Daoy (cell line): ENCODE measurements around the gene LNPK. TPM values are rescaled to one million over a fixed set of nuclear protein-coding genes. Genes with fewer than 3 reads are reported as not detected.
"Not testable (repeated sequence)": the region's sequence is repeated elsewhere in the genome, so short reads cannot be mapped to it uniquely, and the experiment has no call there.

ENCODE experiments used
- DNase-seq: peaks from one replicate; pipeline ENCODE4 v3.0.0-alpha.2; 2015; ENCODE audit warnings: low read depth
- total RNA-seq: library from RNA; depleted of rRNA; stranded (reverse); fragments of >200 nt; shearing (Covaris generic); gene quantifications from 2 replicates; pipeline ENCODE4 v1.2.3, GENCODE V29; 2014; rRNA removed

Gene LNPK
- total RNA-seq, 1 experiment from 2014 or later, result 19.7 TPM

GRCh38 chr2:175903384-175903936 is 98.6 kb downstream of the LNPK start:
- no peak for DNase-seq

- DNase-seq, result not testable (repeated sequence)
Measured at GRCh38 chr2:175895957-175896356, 106.1 kb downstream of the LNPK start.

- DNase-seq, result no peak
Measured at GRCh38 chr2:175892046-175892445, 110.0 kb downstream of the LNPK start.

- no peak for DNase-seq
Measured at GRCh38 chr2:175890636-175891242, 111.3 kb downstream of the LNPK start.

- no peak for DNase-seq
Measured at GRCh38 chr2:175889701-175890302, 112.3 kb downstream of the LNPK start.

- DNase-seq, result no peak
Measured at GRCh38 chr2:175887776-175888175, 114.3 kb downstream of the LNPK start.

GRCh38 chr2:175884697-175885393 is 117.2 kb downstream of the LNPK start:
- no peak for DNase-seq

- DNase-seq, result no peak
Measured at GRCh38 chr2:175883586-175884194, 118.4 kb downstream of the LNPK start.

GRCh38 chr2:175879679-175880078 is 122.4 kb downstream of the LNPK start:
- DNase-seq, result no peak

GRCh38 chr2:175877845-175878544 is 124.1 kb downstream of the LNPK start:
- no peak for DNase-seq

- DNase-seq, result no peak
Measured at GRCh38 chr2:175874291-175874690, 127.8 kb downstream of the LNPK start.

Other genes starting within 250 kb of the LNPK start
- gene EVX2, start 81.7 kb upstream of the LNPK start, total RNA-seq, result not detected in 2 replicates
- 20.7 and 21.5 TPM in 2 replicates for gene HOXD13, start 90.5 kb upstream of the LNPK start, total RNA-seq
- 0.46 TPM in 1 of 2 replicates, not detected in the other for gene HOXD12, start 97.5 kb upstream of the LNPK start, total RNA-seq
- gene HOXD11, start 105.0 kb upstream of the LNPK start, total RNA-seq, result 13.4 and 14.0 TPM in 2 replicates
- 14.8 and 18.6 TPM in 2 replicates for gene HOXD10, start 114.5 kb upstream of the LNPK start, total RNA-seq
- gene HOXD9, start 120.5 kb upstream of the LNPK start, total RNA-seq, result 2.5 and 3.1 TPM in 2 replicates
- gene HOXD8, start 127.4 kb upstream of the LNPK start, total RNA-seq, result 9.7 and 9.9 TPM in 2 replicates
- gene HOXD4, start 149.3 kb upstream of the LNPK start, total RNA-seq, result 1.5 and 2.5 TPM in 2 replicates
- gene HOXD3, start 155.0 kb upstream of the LNPK start, total RNA-seq, result 5.0 and 10.9 TPM in 2 replicates
- 1.3 and 3.0 TPM in 2 replicates for gene HOXD1, start 186.4 kb upstream of the LNPK start, total RNA-seq